OCI-LY3 (cell line): ENCODE measurements around the gene SLC7A7.

Experiments
- H2AFZ ChIP-seq: fragments of 200-600, 300-600 bp; shearing (Covaris generic); 2 replicates; pipeline ENCODE4 v1.6.0; 2014; ENCODE audit warnings: antibody characterized with exemption, low read depth, low read length
- H3K27ac ChIP-seq: fragments of 200-600, 300-600 bp; sonication (generic); 2 replicates; pipeline ENCODE4 v1.5.1; 2014; ENCODE audit warnings: mild to moderate bottlenecking, low read length, moderate library complexity, mixed read lengths
- H3K27me3 ChIP-seq: fragments of 200-600, 300-600 bp; sonication (generic); 2 replicates; pipeline ENCODE4 v1.6.1; 2014; ENCODE audit warnings: low read depth, low read length, mixed read lengths
- H3K36me3 ChIP-seq: fragments of 200-600, 300-600 bp; sonication (generic); replicated peaks from 2 replicates; pipeline ENCODE3; 2014; ENCODE audit warnings: low read depth, low read length, mixed read lengths
- H3K4me1 ChIP-seq: fragments of 300-600, 200-600 bp; sonication (generic); 2 replicates; pipeline ENCODE4 v1.6.1; 2014; ENCODE audit warnings: low read length, mixed read lengths
- H3K4me2 ChIP-seq: fragments of 200-600, 300-600 bp; sonication (generic); 2 replicates; pipeline ENCODE4 v1.6.1; 2014; ENCODE audit warnings: low read length, mixed read lengths
- H3K4me3 ChIP-seq: fragments of 300-600, 200-600 bp; sonication (generic); 2 replicates; pipeline ENCODE4 v1.5.1; 2014; ENCODE audit warnings: antibody characterized with exemption, mild to moderate bottlenecking, low read length, moderate library complexity
- H3K79me2 ChIP-seq: fragments of 300-600, 200-600 bp; shearing (Covaris generic); 2 replicates; pipeline ENCODE4 v1.6.1; 2014; ENCODE audit warnings: mild to moderate bottlenecking, low read length, mixed read lengths
- H3K9ac ChIP-seq: fragments of 300-600, 200-600 bp; shearing (Covaris generic); 2 replicates; pipeline ENCODE4 v1.6.0; 2014; ENCODE audit warnings: mild to moderate bottlenecking, low read length, moderate library complexity
- H3K9me3 ChIP-seq: fragments of 200-600, 300-600 bp; shearing (Covaris generic); 2 replicates; pipeline ENCODE4 v1.6.1; 2014; ENCODE audit warnings: low read length, mixed read lengths; ENCODE audit not compliant: insufficient read depth
- H4K20me1 ChIP-seq: fragments of 200-600, 300-600 bp; sonication (generic); 2 replicates; pipeline ENCODE4 v1.6.1; 2016; ENCODE audit warnings: low read length, mixed read lengths; ENCODE audit not compliant: insufficient read depth
- EZH2phosphoT487 ChIP-seq: fragments of 200-600 bp; shearing (Covaris generic); IDR thresholded peaks from 2 replicates; pipeline ENCODE4 v1.6.1; 2018; ENCODE audit warnings: antibody characterized with exemption, mixed run types, low read depth
- TF ChIP-seq, protein P1 (sequence below): fragments of 200-600, 300-600 bp; sonication (generic); IDR thresholded peaks from 2 replicates; pipeline ENCODE4 v1.5.1; 2014; ENCODE audit warnings: antibody characterized with exemption, low read length, low read depth

The SLC7A7 gene

DNA sequence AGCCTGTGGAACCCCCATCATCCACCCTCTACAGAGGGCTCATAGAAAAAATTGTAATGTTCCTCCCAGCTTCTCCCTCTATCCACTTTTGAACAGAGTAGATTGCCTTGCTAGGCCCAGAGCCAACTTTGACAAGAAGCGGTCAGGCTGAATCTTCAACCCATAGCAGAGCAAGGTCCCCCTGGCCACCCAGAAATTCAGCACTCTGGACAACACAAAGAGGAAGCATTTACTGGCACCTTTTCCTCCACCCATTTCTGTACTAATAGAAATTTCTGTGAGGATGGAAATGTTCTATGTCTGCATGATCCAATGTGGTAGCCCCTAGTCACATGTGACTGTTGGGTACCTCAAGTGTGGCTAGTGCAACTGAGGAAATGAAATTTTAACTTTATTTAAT is 91.4 kb downstream of the SLC7A7 start:
- Histone ChIP-seq H3K9ac (no peak overlapping the region), H2AFZ (no peak overlapping the region), H4K20me1 (no peaks in the 10 kb centered on the region), H3K4me3 (no peak overlapping the region), H3K9me3 (no peaks in the 10 kb centered on the region), H3K79me2 (no peaks in the 10 kb centered on the region), H3K4me2 (no peak overlapping the region), H3K27me3 (no peaks in the 10 kb centered on the region), H3K4me1 (0 out of 2 replicates have a peak, but pooled peaks cover 4% of the 10 kb centered on the region), H3K36me3 (no peaks in the 10 kb centered on the region), H3K27ac (no peak overlapping the region)
- TF ChIP-seq, protein P1, sequence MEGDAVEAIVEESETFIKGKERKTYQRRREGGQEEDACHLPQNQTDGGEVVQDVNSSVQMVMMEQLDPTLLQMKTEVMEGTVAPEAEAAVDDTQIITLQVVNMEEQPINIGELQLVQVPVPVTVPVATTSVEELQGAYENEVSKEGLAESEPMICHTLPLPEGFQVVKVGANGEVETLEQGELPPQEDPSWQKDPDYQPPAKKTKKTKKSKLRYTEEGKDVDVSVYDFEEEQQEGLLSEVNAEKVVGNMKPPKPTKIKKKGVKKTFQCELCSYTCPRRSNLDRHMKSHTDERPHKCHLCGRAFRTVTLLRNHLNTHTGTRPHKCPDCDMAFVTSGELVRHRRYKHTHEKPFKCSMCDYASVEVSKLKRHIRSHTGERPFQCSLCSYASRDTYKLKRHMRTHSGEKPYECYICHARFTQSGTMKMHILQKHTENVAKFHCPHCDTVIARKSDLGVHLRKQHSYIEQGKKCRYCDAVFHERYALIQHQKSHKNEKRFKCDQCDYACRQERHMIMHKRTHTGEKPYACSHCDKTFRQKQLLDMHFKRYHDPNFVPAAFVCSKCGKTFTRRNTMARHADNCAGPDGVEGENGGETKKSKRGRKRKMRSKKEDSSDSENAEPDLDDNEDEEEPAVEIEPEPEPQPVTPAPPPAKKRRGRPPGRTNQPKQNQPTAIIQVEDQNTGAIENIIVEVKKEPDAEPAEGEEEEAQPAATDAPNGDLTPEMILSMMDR: no peak
- TF ChIP-seq EZH2phosphoT487: no peak
